GM12878 (cell line): ENCODE data around the gene FAM217B. TPM values are rescaled to one million over a fixed set of nuclear protein-coding genes. Genes with fewer than 3 reads are reported as not detected.

Source experiments
- ATAC-seq: fragments of 200-7000 bp; cut with Tn5 transposase; 3 replicates; pipeline ENCODE4 v1.9.1; 2020; ENCODE audit warnings: mild to moderate bottlenecking, moderate library complexity
- BruUV-seq: library from RNA; stranded (reverse); fragments of 400-500 nt; replicated peaks from 2 replicates; lab custom pipeline; 2021; lab: Mats Ljungman, UMichigan
- CTCF ChIA-PET: fragments of 300-600 bp; sonication (Branson Sonifier 250); formaldehyde crosslinking; extraction: SDS; loops from one replicate; lab custom pipeline; 2021; ENCODE audit warnings: inconsistent platforms; lab: Yijun Ruan, JAX
- POLR2A ChIA-PET: fragments of 350-600 bp; formaldehyde crosslinking; extraction: SDS; loops from one replicate; lab custom pipeline; 2021; ENCODE audit warnings: inconsistent platforms; lab: Charles Lee
- RAD21 ChIA-PET: fragments of 300-600 bp; sonication (Branson Sonifier 250); formaldehyde crosslinking; loops from one replicate; lab custom pipeline; 2023; ENCODE audit warnings: antibody characterized with exemption; ENCODE audit not compliant: unreplicated experiment; lab: Charles Lee
- SMC1A ChIA-PET: fragments of 300-600 bp; sonication (Branson Sonifier 250); formaldehyde crosslinking; loops from one replicate; lab custom pipeline; 2023; ENCODE audit not compliant: unreplicated experiment, uncharacterized antibody; lab: Charles Lee
- DNase-seq: peaks from one replicate; pipeline ENCODE4 v3.0.0-alpha.2; 2011; ENCODE audit warnings: low read depth, low spot score
- FAIRE-seq: peaks from 3 replicates; lab custom pipeline; 2011; peaks lifted over from hg19 to GRCh38; lab: Jason Lieb, UNC
- H2AFZ ChIP-seq: 2 replicates; pipeline ENCODE4 v1.6.0; 2011; ENCODE audit warnings: low read depth, low read length, control low read depth; ENCODE audit not compliant: control insufficient read depth
- H3K27ac ChIP-seq: 2 replicates; pipeline ENCODE4 v1.5.1; 2011; ENCODE audit warnings: control low read depth; ENCODE audit not compliant: control insufficient read depth, insufficient read depth
- H3K27me3 ChIP-seq, 2 experiments: replicated peaks in 1 of 2; 2 replicates each; pipeline versions ENCODE4 v1.6.0 to v1.6.1; 2011; ENCODE audit warnings: low read length in 1 of 2; ENCODE audit not compliant: control insufficient read depth in 2 of 2, insufficient read depth in 2 of 2
- H3K36me3 ChIP-seq, 2 experiments: 2 replicates each; pipeline ENCODE4 v1.5.1; 2011; ENCODE audit warnings: low read length in 1 of 2; ENCODE audit not compliant: control insufficient read depth in 2 of 2, insufficient read depth in 2 of 2
- H3K4me1 ChIP-seq: 2 replicates; pipeline ENCODE4 v1.6.1; 2011; ENCODE audit warnings: mild to moderate bottlenecking, low read length, moderate library complexity, mixed read lengths; ENCODE audit not compliant: control insufficient read depth, insufficient read depth
- H3K4me2 ChIP-seq: 2 replicates; pipeline ENCODE4 v1.6.0; 2011; ENCODE audit warnings: control low read depth; ENCODE audit not compliant: control insufficient read depth, insufficient read depth
- H3K4me3 ChIP-seq: fragments of 200-600 bp; sonication (generic); 2 replicates; pipeline ENCODE4 v1.5.1; 2016
- H3K79me2 ChIP-seq: 2 replicates; pipeline ENCODE4 v1.6.0; 2011; ENCODE audit warnings: low read length; ENCODE audit not compliant: control insufficient read depth, insufficient read depth
- H3K9ac ChIP-seq: 2 replicates; pipeline ENCODE4 v1.8.0; 2011; ENCODE audit warnings: low read length, control low read depth, mixed read lengths; ENCODE audit not compliant: control insufficient read depth, insufficient read depth
- H3K9me3 ChIP-seq: replicated peaks from 3 replicates; pipeline ENCODE4 v1.5.1; 2011; ENCODE audit warnings: mild to moderate bottlenecking, low read length; ENCODE audit not compliant: control insufficient read depth, insufficient read depth
- H4K20me1 ChIP-seq: 2 replicates; pipeline ENCODE4 v1.6.0; 2011; ENCODE audit not compliant: control insufficient read depth, insufficient read depth
- CHD2 ChIP-seq: IDR thresholded peaks from 2 replicates; pipeline ENCODE4 v1.6.1; 2011; ENCODE audit warnings: low read depth, low read length, improper control_type of control experiment, borderline replicate concordance
- CTCF ChIP-seq, 3 experiments: IDR thresholded peaks in 2 of 3; conservative IDR thresholded peaks in 1 of 3; 2 replicates each; pipeline ENCODE4 v1.5.1; 2011; ENCODE audit warnings: low read depth in 3 of 3, low read length in 3 of 3, mild to moderate bottlenecking in 3 of 3, control low read depth in 2 of 3, moderate library complexity in 2 of 3, inconsistent platforms in 1 of 3, mixed read lengths in 1 of 3; ENCODE audit not compliant: control insufficient read depth in 2 of 3, insufficient read depth in 1 of 3; ENCODE audit errors: extremely low read depth in 1 of 3
- DPF2 ChIP-seq: fragments of 450-650 bp; IDR thresholded peaks from 2 replicates; pipeline ENCODE4 v1.6.1; 2017; ENCODE audit warnings: mild to moderate bottlenecking
- JUND ChIP-seq: IDR thresholded peaks from 2 replicates; pipeline ENCODE4 v1.6.1; 2012; ENCODE audit warnings: low read depth, mild to moderate bottlenecking, low read length, improper control_type of control experiment, moderate library complexity
- MTA2 ChIP-seq: fragments of 450-650 bp; IDR thresholded peaks from 2 replicates; pipeline ENCODE4 v1.6.1; 2016; ENCODE audit warnings: low read depth, mild to moderate bottlenecking, moderate library complexity
- NKRF ChIP-seq: fragments of 450-650 bp; conservative IDR thresholded peaks from 2 replicates; pipeline ENCODE4 v1.6.1; 2017; ENCODE audit warnings: mild to moderate bottlenecking, moderate library complexity
- PBX3 ChIP-seq: IDR thresholded peaks from 2 replicates; pipeline ENCODE4 v1.6.1; 2011; ENCODE audit warnings: mild to moderate bottlenecking, low read depth, low read length, moderate library complexity; ENCODE audit not compliant: insufficient replicate concordance
- RB1 ChIP-seq: fragments of 450-650 bp; formaldehyde crosslinking; IDR thresholded peaks from 2 replicates; pipeline ENCODE4 v1.6.1; 2017; ENCODE audit warnings: mild to moderate bottlenecking, borderline replicate concordance
- STAT1 ChIP-seq: fragments of 450-650 bp; conservative IDR thresholded peaks from 2 replicates; pipeline ENCODE4 v1.6.1; 2014; ENCODE audit warnings: antibody characterized with exemption, mild to moderate bottlenecking
- STAT3 ChIP-seq: IDR thresholded peaks from 2 replicates; pipeline ENCODE4 v1.6.1; 2011; ENCODE audit warnings: low read depth, low read length, improper control_type of control experiment
- SUZ12 ChIP-seq: fragments of 200-600 bp; sonication (generic); IDR thresholded peaks from one replicate; pipeline ENCODE4 v1.6.1; 2018; ENCODE audit warnings: antibody characterized with exemption, mild to moderate bottlenecking; ENCODE audit not compliant: unreplicated experiment
- YBX1 ChIP-seq: fragments of 450-650 bp; IDR thresholded peaks from 2 replicates; pipeline ENCODE4 v1.6.1; 2016; ENCODE audit warnings: antibody characterized with exemption
- WGBS: methylation state at CpG from one replicate; pipeline ENCODE4 v1.1.6; 2016; ENCODE audit warnings: low lambda C conversion rate; ENCODE audit not compliant: insufficient replicate concordance, insufficient coverage; ENCODE audit errors: missing lambda C conversion rate; 5-methylcytosine and 5-hydroxymethylcytosine counted together
- in situ Hi-C: fragments of 300-500 bp; cut with MboI; formaldehyde crosslinking; loops from 9 replicates; pipeline ENCODE4 v1.14.3; 2018; ENCODE audit warnings: mixed read lengths
- intact Hi-C: fragments of 100-400 bp; cut with micrococcal nuclease; formaldehyde crosslinking; loops from one replicate; pipeline ENCODE4 v1.14.2; 2022; ENCODE audit not compliant: unreplicated experiment
- polyA plus RNA-seq, 11 experiments: library from polyadenylated mRNA; depleted of rRNA in 4 of 11; unstranded in 6 of 11; stranded (reverse) in 5 of 11; fragments of >200 nt; fragmentation: Nextera tagmentation in 4 of 11; fragmentation: Illumina TruSeq in 1 of 11; extraction: Ambion mirVana in 4 of 11; extraction: Trizol in 1 of 11; gene quantifications; 1 replicate in 1 of 11; 2 replicates in 10 of 11; pipeline versions ENCODE4 v1.2.1 to v1.2.3, GENCODE V29; 2011 to 2016; ENCODE audit warnings: inconsistent platforms in 2 of 11, missing spikeins in 2 of 11, low read depth in 1 of 11
- total RNA-seq, 4 experiments: library from RNA; depleted of rRNA in 3 of 4; stranded (reverse); fragments of >200 nt in 3 of 4; fragmentation: Illumina TruSeq in 1 of 4; extraction: Trizol in 1 of 4; gene quantifications; 2 replicates each; pipeline versions ENCODE4 v1.2.1 to v1.2.3, GENCODE V29; 2013 to 2021
- TF ChIP-seq, protein P1 (sequence below): fragments of 450-650 bp; IDR thresholded peaks from 2 replicates; pipeline ENCODE4 v1.6.1; 2017; ENCODE audit warnings: mild to moderate bottlenecking, moderate library complexity

Gene FAM217B
- total and polyA plus RNA-seq, 10 of the 15 experiments (the other 5 are each of a cell fraction or from before 2014, with no cell fraction given), result 6.3 to 18.3 (median 10.6) TPM

- Histone ChIP-seq H3K4me1 (peaks cover 6% of the 10 kb centered on the region), H3K9me3 (no peaks in the 10 kb centered on the region), H3K27ac (no peak overlapping the region), H2AFZ (no peak overlapping the region), H3K9ac (no peak overlapping the region), H3K79me2 (peaks cover 7% of the 10 kb centered on the region; the same call in 1 of the 2 replicates), H3K27me3 (no peaks in the 10 kb centered on the region), H3K4me3 (no peak overlapping the region), H3K36me3 (peaks cover 0 to 1% of the 10 kb centered on the region in 2 experiments; a peak in 1 of 4 replicates), H4K20me1 (no peaks in the 10 kb centered on the region), H3K4me2 (no peak overlapping the region)
- BruUV-seq, result no TSS peak
- WGBS, result 100% methylated on average over 2 of the region's 2 CpGs
- ChIA-PET CTCF (interaction anchor here (12.8 kb wide), 1 partner anchor 8 kb away, joined by 173 read pairs; the partner anchor contains the start of genes FAM217B, PPP1R3D and SYCP2), POLR2A (no interaction called here), SMC1A (interaction anchor here (0.7 to 1.1 kb wide), 3 partner anchors 10 to 41 kb away, joined by 3 to 4 read pairs (median 3); no protein-coding TSS in a partner anchor), RAD21 (interaction anchor here (1.2 kb wide), 1 partner anchor 9 kb away, joined by 3 read pairs; no protein-coding TSS in a partner anchor)
- DNase-seq, result no peak
- no peak for ATAC-seq
- in situ Hi-C loops, result no loop called here
- intact Hi-C loops, result loop anchor here (10.0 kb wide), 1 partner anchor 109 kb away; no protein-coding TSS in a partner anchor
- no peak for FAIRE-seq
- no peak for TF ChIP-seq DPF2
- TF ChIP-seq, protein P1, sequence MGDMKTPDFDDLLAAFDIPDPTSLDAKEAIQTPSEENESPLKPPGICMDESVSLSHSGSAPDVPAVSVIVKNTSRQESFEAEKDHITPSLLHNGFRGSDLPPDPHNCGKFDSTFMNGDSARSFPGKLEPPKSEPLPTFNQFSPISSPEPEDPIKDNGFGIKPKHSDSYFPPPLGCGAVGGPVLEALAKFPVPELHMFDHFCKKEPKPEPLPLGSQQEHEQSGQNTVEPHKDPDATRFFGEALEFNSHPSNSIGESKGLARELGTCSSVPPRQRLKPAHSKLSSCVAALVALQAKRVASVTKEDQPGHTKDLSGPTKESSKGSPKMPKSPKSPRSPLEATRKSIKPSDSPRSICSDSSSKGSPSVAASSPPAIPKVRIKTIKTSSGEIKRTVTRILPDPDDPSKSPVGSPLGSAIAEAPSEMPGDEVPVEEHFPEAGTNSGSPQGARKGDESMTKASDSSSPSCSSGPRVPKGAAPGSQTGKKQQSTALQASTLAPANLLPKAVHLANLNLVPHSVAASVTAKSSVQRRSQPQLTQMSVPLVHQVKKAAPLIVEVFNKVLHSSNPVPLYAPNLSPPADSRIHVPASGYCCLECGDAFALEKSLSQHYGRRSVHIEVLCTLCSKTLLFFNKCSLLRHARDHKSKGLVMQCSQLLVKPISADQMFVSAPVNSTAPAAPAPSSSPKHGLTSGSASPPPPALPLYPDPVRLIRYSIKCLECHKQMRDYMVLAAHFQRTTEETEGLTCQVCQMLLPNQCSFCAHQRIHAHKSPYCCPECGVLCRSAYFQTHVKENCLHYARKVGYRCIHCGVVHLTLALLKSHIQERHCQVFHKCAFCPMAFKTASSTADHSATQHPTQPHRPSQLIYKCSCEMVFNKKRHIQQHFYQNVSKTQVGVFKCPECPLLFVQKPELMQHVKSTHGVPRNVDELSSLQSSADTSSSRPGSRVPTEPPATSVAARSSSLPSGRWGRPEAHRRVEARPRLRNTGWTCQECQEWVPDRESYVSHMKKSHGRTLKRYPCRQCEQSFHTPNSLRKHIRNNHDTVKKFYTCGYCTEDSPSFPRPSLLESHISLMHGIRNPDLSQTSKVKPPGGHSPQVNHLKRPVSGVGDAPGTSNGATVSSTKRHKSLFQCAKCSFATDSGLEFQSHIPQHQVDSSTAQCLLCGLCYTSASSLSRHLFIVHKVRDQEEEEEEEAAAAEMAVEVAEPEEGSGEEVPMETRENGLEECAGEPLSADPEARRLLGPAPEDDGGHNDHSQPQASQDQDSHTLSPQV, result no peak
- no peak for TF ChIP-seq RB1
- no peak for TF ChIP-seq CTCF (IDR thresholded peaks at IDR 0.05 in 2 of 3, conservative IDR thresholded peaks at IDR 0.05 in 1 of 3; ENCODE audit: control insufficient read depth in 2 of 3, extremely low read depth in 1 of 3, insufficient read depth in 1 of 3, low read depth in 3 of 3, low read length in 3 of 3)
- TF ChIP-seq PBX3, result no peak
- no peak for TF ChIP-seq MTA2
- no peak for TF ChIP-seq STAT3
- no peak for TF ChIP-seq SUZ12
- TF ChIP-seq CHD2, result no peak
- no peak for TF ChIP-seq YBX1
- TF ChIP-seq NKRF, result no peak
- TF ChIP-seq STAT1, result no peak
- TF ChIP-seq JUND, result no peak
Observed at GRCh38 chr20:59945731-59946130, 5.5 kb downstream of the FAM217B start.
